Measurements from ENCODE around the gene MRPS24.
"Not testable (repeated sequence)": the region's sequence is repeated elsewhere in the genome, so short reads cannot be mapped to it uniquely, and the experiment has no call there.

MRPS24 gene

DNA sequence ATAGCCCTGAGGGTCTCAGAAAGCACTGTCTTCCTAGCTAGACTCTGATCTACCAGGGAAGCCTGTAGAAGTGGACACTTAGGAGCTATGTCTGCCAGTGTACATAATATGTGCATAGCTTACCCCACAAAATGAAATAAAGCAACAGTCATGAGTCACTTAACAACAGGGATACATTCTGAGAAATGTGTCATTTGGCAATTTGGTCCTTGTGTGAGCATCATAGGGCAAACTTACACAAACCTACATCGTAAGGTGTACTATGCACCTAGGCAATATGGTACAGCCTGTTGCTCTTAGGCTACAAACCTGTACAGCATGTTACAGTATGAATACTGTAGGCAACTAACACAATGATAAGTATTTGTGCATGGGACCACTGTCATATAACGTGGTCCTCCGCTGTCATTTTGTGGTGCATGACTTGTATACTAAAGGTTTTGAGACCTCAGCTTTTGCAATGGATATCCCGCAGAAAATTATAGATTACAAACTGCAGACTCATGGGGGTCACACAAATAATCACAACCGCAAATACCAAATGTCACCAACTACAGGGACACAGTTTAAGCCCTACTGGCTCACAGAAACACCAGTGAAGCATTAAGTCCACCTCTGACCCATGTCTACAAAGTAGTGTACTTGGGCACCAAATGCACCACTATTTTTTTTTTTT, 35.4 kb upstream of the MRPS24 start:
- H3K4me3 ChIP-seq (ENCODE audit: control insufficient read depth, low read depth, low read length) = peak overlapping the region; percentile 65
- DNase-seq (ENCODE audit: low read depth) = no peak
- TF ChIP-seq, protein P1, sequence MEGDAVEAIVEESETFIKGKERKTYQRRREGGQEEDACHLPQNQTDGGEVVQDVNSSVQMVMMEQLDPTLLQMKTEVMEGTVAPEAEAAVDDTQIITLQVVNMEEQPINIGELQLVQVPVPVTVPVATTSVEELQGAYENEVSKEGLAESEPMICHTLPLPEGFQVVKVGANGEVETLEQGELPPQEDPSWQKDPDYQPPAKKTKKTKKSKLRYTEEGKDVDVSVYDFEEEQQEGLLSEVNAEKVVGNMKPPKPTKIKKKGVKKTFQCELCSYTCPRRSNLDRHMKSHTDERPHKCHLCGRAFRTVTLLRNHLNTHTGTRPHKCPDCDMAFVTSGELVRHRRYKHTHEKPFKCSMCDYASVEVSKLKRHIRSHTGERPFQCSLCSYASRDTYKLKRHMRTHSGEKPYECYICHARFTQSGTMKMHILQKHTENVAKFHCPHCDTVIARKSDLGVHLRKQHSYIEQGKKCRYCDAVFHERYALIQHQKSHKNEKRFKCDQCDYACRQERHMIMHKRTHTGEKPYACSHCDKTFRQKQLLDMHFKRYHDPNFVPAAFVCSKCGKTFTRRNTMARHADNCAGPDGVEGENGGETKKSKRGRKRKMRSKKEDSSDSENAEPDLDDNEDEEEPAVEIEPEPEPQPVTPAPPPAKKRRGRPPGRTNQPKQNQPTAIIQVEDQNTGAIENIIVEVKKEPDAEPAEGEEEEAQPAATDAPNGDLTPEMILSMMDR (IDR thresholded peaks at IDR 0.05; ENCODE audit: control insufficient read depth, insufficient read depth, low read depth, low read length, missing control alignments) = no peak

DNA sequence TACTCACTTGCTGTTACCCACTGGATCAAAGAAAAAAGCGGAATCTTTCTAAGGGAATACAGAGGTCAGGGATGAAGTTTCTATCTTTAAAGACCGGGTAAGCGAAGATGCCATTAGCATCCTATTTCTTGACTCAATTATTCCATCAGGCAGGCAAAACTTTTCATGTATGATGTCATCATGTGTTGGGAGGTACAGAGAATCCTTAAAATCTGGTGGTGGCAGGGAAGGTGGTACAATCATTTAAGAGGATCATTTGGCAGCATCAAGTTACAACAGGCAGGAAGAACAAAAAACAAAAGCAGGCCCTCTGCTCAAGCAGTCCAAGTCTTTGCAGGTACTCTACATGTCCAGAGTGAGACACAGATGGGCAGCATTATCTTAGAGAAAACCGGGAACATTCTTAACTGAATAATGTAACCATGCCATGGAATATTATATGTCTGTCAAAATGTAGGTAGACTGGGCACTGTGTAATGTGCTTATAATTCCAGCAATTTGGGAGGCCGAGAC, 33.3 kb upstream of the MRPS24 start:
- TF ChIP-seq, protein P1 (IDR thresholded peaks at IDR 0.05; ENCODE audit: control insufficient read depth, insufficient read depth, low read depth, low read length, missing control alignments) = no peak
- DNase-seq (ENCODE audit: low read depth) = no peak
- no peak overlapping the region for H3K4me3 ChIP-seq (ENCODE audit: control insufficient read depth, low read depth, low read length)

DNA sequence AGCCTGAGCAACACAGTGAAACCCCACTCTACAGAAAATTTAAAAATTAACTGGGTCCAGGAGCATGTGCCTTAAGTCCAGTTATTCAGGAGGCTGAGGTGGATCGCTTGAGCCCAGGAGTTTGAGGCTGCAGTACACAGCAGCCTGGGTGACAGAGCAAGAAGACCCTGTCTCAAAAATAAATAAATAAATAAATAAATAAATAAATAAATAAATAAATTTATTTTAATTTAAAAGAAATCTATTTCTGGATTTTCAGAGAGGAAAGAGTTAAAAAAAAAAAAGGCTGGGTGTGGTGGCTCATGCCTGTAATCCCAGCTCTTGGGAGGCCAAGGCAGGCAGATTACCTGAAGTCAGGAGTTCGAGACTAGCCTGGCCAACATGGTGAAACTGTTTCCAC, 29.3 kb upstream of the MRPS24 start:
- not testable (repeated sequence) for H3K4me3 ChIP-seq (ENCODE audit: control insufficient read depth, low read depth, low read length)

DNA sequence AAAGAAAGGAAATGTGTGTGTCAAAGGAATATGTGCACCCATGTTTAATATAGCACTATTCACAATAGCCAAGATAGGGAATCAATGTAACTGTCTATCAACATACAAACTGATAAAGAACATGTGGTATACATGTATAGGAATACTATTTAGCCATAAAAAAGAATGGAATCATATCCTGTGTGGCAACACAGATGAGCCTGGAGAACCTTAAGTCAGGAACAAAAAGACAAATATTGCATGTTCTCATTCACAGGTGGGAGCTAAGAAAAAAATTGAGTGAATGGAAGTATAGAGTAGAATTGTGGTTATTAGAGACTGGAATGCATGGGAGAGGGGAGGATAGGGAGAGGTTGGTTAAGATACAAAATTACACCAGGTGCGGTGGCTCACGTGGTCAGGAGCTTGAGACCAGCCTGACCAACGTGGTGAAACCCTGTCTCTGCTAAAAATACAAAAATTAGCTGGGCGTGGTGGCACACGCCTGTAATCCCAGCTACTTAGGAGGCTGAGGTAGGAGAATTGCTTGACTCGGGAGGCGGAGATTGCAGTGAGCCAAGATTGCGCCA, 26.6 kb upstream of the MRPS24 start:
- TF ChIP-seq, protein P1 (IDR thresholded peaks at IDR 0.05; ENCODE audit: control insufficient read depth, insufficient read depth, low read depth, low read length, missing control alignments) = no peak
- no peak for DNase-seq (ENCODE audit: low read depth)
- no peak overlapping the region for H3K4me3 ChIP-seq (ENCODE audit: control insufficient read depth, low read depth, low read length)

More for the DNA sequence above, 29.3 kb upstream of the MRPS24 start:
- DNase-seq (ENCODE audit: low read depth) = not testable (repeated sequence)

DNA sequence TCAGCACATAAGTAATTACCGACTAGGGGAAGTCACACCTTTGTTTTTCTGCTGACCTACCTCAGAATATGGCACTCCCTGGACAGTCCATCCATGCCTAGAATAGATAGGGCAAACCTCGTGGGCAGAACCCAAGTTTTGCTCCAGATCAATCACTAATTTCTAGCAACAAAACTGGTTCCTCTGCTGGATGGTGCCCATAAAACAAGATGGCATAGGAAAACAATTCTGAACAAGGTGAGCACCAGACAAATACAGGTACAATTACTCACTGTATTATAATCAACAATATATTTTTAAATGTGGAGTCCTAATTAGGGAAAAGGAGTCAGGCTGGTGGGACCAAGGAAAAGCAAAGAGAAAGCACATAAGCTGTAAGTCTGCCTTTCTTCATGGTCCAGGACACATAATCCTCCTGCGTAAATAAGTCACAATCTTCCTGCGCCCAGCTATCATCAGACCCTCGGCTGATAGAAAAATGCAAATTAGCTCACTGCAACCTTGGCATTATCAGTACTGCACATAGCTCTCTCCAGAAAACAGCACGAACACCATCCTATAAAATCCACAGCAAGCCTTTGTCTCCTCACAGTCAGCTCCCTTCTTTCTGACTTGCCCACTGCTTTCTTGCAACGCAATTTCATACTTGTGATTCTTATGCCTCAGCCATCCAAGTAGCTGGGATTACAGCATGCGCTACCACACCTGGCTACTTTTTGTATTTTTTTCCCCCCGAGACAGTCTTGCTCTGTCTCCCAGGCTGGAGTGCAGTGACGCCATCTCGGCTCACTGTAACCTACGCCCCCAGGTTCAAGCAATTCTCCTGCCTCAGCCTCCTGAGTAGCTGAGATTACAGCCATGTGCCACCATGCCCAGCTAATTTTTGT, 22.0 kb upstream of the MRPS24 start:
- no peak for DNase-seq (ENCODE audit: low read depth)
- H3K4me3 ChIP-seq (ENCODE audit: control insufficient read depth, low read depth, low read length) = no peak overlapping the region
- TF ChIP-seq, protein P1 (IDR thresholded peaks at IDR 0.05; ENCODE audit: control insufficient read depth, insufficient read depth, low read depth, low read length, missing control alignments) = no peak

DNA sequence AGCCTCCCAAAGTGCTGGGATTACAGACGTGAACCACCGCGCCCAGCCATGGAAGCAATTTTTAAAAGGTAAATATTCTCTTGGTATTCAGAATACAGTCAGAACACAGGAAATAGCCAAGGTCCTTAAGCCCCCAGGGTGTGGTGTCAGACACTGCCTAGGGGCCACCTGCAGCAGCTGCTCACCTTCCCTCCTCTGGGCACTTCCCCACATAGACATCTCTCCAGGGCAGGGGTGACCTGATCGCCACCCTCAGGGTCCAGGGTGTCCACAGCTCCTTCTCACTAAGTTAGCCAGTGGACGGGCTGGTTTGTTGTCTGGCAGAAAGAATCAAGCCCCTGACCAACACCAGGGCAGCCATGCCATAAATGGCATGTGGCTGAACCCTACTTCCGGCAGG, 21.2 kb upstream of the MRPS24 start:
- TF ChIP-seq, protein P1 (IDR thresholded peaks at IDR 0.05; ENCODE audit: control insufficient read depth, insufficient read depth, low read depth, low read length, missing control alignments) = no peak
- DNase-seq (ENCODE audit: low read depth) = no peak
- no peak overlapping the region for H3K4me3 ChIP-seq (ENCODE audit: control insufficient read depth, low read depth, low read length)
